Left forelimb (tissue), 1 donor: ENCODE measurements around the gene IFT88.

ENCODE experiments used
- DNase-seq: peaks from one replicate; pipeline ENCODE4 v3.0.0-alpha.2; 2018; ENCODE audit warnings: low spot score

IFT88 gene

DNA sequence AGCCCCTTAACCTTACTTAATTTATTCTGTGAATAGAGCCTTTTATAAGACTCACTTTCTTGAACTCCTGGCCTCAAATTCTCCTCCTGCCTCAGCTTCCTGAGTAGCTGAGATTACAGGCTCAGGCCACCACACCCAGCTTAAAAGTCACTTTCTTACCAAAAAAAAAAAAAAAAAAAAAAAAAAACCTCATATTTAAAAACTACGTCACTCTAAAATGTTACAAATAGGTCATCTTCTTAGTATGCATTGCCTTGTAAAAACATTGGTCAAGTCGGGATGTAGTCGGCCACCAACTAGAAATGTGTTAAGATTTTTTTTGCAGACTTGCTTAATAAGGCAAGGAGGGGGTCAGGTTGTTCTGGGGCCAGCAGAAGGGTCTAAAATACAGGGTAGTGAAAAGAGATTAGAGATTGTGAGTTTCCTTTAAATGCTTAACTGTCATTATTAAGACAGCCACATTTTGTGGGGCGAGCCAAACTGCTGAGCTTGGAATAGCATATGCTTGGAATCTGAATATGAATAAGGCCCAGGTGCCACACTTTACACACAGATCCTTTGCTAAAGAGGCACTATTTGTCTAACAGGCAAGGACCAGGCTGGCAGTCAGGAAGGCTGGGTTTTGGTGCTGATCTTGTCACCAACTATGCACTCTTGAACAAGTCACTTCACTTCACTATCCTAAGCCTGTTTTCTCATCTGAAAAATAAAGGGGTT, 120.1 kb downstream of the IFT88 start:
- no peak for DNase-seq

DNA sequence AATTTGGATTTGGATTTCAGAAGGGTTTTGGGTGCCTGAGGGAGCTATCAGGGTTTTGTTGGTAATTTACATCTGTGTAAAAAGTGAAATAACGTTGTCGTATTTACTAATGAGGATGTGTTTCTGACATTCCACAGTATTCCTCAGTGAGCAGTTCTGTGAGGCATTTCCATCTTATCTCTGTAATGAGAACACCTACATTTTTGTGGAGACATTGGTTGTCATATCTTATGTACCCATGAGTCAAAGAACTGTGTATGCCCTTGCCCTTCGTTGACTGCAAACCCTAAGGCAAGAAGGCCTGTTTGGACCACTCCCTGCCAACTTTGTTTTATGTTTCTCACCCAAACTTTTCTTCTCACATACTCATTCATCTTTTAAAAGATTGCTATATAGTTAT, 122.3 kb downstream of the IFT88 start:
- no peak for DNase-seq

DNA sequence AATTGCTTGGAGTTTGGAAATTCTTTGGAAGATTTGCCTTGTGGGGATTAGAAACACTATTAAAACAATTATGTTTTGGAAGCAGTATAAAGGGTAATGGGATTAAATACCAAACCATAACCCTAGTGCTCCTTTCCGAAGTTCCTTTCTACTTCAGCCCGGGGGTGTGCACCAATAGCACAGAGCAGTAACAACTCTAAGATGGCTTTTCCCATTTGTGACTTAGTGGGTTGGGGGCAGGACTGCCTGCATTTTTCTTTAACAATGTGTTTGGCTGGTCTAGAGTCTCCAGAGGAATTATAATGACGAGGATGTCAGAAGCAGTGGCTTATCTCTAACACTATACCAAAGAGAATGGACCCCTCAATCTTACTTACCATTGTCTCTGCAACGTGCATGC, 124.7 kb downstream of the IFT88 start:
- no peak for DNase-seq

DNA sequence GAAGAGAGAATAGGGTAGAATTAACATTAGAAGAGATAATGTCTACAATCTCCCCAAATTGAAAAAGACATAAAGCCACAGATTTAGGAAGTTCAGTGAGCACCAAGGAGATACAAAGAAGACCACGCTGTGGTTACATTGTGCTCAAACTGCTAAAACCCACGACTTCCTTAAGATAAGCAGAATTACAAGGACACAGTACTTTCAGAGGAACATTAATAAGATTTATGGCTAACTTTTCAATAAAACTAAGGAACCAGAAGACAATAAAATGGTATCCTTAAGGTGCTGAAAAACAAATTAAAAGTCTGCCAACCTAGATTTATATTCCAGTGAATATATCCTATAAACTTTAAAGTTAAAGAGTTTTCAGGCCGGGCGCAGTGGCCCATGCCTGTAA, 129.1 kb downstream of the IFT88 start:
- no peak for DNase-seq

DNA sequence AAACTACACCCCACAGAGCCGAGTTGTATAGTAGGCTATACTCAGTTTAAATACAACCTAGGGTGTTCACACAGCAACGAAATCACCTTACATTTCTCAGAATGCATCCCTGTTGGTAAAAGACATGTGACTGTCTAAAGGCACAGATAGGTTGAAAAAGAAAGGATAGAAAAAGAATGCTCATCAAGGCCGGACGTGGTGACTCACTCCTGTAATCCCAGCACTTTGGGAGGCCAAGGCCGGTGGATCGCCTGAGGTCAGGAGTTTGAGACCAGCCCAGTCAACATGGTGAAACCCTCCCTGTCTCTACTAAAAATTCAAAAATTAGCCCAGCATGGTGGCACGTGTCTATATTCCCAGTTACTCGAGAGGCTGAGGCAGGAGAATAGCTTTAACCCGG, 132.8 kb downstream of the IFT88 start:
- no peak for DNase-seq

DNA sequence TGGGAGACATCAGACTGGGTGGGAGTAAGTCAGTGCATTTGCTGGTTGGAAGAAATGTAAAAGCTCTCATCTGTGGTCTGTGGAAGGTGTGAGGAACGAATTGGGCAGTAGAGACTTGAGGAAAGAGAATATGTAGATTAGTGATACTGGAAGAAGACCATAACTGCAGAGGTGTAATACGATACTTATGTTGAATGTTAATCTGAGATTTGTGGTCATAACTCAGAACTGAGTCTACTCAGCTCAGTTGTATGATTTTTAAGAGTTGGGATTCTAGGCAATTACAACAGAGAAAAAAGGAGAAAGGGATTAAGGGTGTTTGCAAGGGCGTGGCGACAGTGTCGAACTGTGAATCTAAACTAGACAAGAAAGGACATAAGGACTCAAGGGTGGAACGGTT, 133.3 kb downstream of the IFT88 start:
- DNase-seq = no peak

DNA sequence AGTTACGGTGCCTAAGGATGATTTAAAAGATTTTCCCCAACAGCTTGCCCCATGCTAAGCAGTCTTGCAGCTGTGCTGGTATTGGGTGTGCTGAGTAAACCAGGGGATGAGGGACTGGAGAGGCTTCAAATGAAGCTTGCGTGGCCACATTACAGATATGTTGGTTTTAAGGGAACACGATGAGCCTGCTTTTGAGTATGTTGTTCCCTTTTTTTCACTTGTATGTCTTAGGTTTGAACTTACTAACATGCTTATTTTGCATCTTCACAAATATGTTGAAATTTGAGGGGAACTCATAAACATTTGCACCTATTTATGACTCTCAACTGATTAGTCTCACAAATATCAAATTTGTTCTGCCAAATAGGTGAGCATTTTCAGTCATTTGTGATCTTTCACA, 134.5 kb downstream of the IFT88 start:
- no peak for DNase-seq

DNA sequence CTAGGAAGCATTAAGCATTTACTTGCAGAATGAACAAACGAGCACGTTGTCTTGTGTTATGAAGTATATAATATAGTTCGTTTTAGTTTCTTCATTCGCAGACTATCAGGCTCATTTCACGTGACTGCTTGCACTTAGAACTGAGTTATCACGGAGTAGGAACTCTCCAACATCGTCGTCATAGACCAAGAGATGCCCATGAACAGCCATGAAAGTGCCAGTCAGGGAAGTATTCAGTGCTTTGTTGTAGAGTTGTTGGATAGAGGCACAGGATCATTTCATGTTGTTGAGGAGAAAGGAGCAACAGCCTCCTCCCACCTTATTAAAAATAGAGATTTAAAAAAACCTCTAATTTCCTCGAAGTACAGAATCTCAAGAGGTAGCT, 135.6 kb downstream of the IFT88 start:
- DNase-seq = no peak

DNA sequence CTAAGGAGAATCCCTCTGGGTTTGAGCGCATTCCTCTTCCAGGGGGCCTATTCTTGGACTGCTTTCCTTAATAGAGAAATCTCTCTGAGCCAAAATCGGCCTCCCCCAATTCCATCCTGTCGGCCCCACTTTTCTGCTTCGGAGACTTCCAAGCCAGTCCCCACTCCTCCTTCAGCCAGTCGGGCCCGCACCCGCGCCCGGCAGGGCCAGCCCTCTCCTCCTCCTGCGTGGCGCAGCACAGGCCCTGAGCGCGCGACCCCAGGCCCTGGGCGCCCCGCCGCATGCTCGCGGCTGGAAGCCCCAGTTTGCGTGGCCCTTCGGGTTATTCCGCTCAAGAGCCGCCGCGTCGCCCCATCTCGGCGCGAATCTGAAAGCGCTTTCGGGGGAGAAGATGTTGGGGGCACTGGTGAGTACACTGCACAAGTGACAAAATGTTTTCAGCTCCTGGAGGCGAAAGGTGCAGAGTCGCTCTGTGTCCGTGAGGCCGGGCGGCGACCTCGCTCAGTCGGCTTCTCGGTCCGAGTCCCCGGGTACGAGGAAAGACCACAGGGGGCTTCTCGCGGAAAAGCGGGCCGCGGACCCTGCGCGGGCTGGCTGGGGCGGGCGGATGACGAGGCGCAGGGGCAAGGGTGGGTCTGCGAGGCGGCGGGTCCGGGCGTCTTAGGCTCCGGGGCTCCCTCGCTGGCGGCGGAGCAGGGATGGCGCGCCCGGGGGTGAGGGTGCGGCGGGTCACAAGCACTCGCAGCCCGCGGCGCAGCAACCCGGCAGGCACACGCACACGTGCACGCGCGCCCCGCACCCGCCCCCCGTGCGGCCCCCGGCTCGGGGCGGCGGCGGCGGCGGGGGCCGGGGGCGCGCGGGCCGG, 136.2 kb downstream of the IFT88 start, which contains the start of gene IL17D:
IL17D (plus strand) TSS at position 785 of the 865 bp plus-strand sequence. CDS start 303 bp downstream, outside the sequence.
- no peak for DNase-seq

DNA sequence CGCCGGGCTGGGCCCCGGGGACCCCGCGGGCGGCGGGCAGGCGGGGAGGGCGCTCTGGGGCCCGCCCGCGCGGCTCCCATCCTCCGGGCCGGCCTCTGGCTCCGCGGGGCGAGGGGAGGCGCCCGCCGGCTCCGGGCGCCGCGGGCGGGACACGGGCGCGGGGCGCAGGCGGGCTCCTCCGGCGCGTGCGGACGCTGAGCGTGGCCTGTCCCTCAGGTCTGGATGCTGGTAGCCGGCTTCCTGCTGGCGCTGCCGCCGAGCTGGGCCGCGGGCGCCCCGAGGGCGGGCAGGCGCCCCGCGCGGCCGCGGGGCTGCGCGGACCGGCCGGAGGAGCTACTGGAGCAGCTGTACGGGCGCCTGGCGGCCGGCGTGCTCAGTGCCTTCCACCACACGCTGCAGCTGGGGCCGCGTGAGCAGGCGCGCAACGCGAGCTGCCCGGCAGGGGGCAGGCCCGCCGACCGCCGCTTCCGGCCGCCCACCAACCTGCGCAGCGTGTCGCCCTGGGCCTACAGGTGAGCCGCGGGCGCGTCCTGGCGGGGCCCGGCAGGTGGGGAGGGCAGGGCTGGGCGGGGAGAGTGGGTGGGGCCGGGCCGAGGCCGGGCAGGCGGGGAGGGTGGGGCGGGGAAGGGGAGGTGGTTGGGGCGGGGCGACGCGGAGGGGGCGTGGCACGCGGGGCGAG, 137.0 kb downstream of the IFT88 start:
- DNase-seq = peak; percentile 88

DNA sequence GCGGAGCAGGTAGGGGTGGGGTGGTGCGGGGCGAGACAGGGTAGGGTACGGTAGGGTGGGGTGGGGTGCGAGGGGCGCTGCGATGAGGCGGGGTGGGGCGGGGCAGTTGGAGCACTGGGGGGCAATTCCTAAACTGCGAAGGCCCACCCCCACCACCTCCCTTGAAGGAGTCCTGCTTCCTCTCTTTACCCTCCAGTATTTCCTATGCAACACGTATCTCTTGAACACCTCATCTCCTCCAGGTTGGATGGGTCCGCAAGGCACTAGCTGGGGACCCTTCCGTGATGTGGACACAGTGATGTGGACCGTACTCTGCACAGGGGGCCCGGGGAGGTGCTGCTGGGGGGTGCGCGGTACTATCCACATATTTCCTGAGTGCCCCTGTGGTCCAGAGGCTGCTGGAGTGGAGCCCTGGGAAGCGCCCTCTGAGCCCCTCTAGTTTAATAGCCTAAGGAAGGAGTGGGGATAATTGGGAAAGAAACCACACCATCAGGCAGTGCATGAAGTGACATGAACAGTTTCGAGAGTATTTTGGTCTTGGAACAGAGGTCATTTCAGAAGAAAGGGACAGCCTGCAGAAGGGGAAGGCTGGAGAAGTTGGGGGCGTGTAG, 137.6 kb downstream of the IFT88 start:
- DNase-seq = no peak

DNA sequence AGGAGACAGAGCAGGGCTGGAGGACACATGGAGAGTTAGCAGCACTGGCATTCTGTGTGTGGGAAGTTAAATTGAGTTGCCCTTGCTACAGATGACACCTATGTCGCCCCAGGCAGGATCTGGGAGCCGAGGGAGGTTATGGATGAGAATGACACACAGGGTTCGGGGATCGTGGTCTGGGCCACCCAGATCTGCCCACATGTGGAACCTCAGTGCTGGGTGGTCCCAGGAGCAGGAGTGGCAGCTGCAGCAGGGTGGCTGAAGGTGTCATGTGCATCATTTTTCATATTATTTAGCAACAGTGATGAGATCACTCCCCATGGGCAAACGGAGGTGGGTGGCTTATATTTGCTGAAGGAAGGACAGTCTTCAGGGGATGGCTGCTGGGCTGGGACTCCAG, 139.7 kb downstream of the IFT88 start:
- no peak for DNase-seq

DNA sequence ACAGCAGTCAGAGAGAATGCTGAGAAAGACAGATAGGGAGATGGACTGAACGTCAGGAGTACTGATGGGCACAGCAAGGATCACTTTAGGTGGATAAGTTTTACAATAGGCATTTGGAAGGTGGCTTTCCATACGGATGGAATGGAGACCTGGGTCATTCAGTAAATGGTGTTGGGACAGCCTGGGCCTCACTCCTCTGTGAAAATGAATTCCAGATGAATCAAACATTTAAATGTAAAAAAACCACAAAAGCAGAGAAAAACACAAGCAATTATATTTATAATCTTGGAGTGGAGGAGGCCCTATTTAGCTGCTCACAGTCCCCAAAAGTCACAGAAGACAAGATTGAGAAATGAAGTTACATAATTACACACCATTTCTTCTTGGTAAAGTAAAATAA, 141.3 kb downstream of the IFT88 start:
- DNase-seq = no peak

DNA sequence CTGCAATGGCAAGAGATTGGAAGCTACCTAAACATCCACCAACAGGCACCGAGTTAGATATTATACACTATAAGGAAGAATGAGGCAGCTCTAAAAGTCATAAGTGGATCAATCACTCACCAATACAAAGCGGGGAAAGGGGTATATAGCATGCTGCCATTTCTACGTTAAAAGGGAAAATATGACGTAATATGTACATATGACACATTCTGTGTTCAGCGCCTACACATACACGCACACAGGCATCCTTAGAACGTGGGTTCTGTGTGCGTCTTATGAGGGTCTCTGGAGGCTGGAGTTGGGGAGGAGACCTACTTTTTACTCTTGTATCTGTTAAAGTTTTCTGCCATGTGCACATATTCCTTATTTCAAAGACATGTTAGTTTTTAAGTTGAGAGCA, 142.4 kb downstream of the IFT88 start:
- DNase-seq = no peak

DNA sequence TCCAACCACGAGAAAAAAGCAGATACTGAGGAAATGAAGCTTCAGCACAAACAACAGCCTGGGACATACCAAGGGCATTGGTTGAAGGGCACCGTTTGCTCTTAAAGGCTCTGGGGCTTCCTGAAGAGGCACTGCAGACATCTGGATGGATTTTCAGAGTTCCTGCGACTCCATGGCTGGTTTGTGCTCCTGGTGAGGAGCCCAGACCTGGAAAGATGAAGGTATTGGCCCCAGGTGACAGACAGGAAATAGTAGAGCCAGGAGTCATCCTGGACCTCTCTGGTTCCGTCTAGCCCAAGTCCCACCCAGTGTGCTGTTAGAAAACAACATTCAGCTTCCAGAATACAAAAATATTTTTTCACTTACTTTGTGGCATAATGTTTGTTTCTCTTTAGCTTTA, 142.8 kb downstream of the IFT88 start:
- no peak for DNase-seq

DNA sequence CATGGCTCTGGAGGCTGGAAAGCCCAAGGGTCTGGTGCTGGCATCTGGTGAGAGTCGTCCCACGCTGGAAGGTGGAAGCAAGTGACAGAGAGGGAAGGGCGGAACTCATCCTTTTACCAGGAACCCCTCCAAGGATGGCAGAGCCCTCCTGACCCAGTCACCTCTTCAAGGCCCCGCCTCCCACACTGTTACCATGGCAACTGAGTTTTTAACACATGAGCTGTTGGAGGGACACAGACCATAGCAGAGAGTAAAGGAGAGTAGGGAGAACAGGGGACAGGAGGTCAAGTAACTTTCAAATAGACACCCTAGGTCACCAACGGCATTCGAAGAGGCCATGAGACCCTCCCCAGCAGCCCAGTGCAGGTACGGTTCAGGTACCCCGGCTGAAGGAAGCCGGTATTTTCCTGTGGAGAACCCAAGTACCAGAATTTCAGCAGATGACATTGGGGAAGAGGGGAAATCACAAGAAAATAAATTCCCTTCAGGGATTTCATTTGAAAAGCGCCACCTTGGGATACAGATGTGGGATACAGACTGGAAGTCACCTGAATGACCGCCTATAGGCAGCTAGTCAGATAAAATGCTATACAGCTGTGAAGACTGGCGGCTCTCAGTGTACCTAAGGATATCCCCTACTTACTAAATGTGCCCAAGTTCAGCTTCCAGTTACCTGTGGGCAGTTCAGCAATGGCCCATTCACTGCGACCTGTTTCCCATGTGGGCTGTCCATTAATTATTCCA, 144.5 kb downstream of the IFT88 start:
- DNase-seq = peak; percentile 15

DNA sequence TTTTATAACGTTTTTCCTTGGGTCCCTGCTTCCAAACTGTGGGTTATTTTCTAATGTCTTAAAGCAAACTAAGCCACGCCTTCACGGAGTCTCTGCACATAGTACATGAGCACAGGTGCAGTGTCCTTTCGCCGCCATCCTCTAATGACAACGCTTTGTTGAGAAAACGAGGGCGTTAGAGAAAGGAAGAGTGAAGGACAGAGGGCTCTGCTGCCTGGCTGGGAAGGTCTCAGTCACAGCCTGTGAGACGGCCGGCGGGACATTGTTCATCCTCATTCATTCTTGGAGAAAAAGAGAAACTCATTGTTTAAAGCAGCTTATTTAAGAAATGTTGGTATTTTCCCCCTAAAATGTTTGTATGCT, 146.0 kb downstream of the IFT88 start:
- no peak for DNase-seq

DNA sequence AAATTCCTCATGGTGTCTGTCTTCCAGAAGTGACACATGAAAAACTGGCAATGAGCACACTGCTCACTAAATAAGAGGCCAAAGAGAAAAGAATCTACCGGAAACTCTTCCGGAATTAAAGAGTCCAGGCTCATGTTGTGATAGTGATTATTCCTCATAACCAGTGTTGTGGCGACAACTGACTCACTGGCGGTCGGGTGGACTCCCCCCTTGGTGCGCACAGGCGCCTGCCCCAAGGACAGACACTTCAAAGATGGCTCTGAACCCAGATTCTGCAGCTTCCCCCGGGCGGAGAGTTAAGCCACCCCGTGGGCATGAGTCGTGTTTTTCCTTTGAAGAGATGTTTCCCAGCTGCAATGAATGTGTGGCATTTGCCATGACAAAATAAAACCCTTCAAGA, 146.8 kb downstream of the IFT88 start:
- DNase-seq = peak; percentile 68

DNA sequence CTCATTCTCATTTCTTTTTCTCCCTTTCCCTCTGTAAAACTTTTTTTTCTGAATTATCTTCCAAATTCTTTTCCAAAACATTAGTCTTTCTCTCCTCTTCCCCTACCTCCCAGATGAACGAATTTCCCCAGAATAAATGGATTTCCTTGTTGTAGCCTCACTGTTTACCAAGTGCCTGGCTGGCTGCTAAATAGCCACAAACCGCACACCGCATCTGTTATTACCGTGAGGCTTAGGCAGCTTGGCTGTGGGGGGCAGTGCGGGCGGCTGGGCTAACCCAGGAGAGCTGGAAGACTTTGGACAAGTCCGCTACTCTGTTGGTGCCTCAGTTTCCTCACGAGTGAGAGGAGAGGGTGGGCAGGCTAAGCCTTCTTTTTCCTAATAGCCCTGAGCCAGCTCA, 147.2 kb downstream of the IFT88 start:
- no peak for DNase-seq

DNA sequence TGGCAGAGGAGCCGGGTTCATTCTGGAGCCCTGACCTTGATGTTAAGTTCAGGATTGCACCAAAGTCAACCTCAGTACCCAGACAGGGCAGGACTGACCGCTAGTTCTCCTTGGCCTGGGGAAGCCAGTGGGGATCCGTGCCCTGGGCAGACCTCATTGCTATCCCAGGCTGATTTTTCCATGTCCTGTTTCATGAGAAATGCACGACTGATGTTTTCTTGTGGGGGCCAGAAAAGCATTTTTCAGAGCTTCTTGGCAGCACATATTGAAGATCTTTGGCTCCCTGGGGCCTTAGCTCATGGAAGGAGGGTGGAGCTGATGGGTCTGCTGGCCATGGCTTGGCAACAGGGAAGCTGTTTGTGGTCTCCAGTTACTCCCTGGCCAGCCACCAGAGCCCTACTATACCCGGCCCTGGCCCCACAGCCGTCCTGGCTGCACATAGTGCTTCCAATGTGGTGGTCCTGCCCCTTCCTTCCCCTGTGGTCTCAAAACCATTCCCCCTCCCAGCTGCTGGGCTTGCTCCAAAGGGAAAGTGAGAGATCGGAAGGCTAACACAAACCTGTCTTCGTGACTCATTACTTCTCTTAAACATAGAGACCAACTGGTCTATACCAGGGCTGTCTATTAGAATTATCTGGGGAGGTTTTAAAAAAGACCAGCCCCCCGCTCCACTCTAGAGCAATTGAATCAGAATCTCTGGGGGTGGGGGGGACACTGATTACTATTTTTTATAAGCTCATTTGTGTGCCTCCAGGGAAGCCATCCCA, 147.8 kb downstream of the IFT88 start:
- DNase-seq = peak; percentile 89

DNA sequence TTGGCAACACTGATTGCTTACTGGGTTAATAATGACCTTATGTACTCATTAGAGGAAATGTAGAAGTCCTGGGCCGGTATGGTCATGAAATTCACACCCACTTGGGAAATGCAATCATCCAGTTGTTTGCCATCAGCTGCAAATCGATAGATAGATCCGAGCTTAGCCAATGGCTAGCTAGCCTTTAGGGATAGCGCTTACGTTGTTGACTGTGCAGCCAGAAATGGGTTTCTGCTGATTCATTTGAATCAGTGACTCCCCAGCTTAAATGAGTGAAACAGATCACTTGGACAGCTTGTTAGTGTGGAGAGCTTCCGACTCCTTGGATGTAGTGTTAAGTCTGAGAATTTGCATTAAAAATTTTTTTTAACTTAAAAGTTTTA, 148.4 kb downstream of the IFT88 start:
- DNase-seq = no peak
